Neural cell (in vitro differentiated cells): Measurements from ENCODE around the gene ERICH6. TPM values are rescaled to one million over a fixed set of nuclear protein-coding genes. Genes with fewer than 3 reads are reported as not detected.

Experiments
- H2AFZ ChIP-seq: fragments of 200-600, 300-800 bp; sonication (generic), shearing (Covaris generic); 2 replicates; pipeline ENCODE4 v1.6.0; 2014; ENCODE audit warnings: low read depth, mild to moderate bottlenecking, antibody characterized with exemption, low read length, moderate library complexity
- H3F3A ChIP-seq: fragments of 200-600 bp; shearing (Covaris generic); 2 replicates; pipeline ENCODE4 v1.6.1; 2016; ENCODE audit warnings: mild to moderate bottlenecking, moderate library complexity, mixed read lengths, antibody characterized with exemption, low read length; ENCODE audit not compliant: insufficient read depth, poor library complexity, severe bottlenecking
- H3K27ac ChIP-seq: fragments of 200-600, 300-800 bp; sonication (generic), shearing (Covaris generic); 2 replicates; pipeline ENCODE4 v1.5.1; 2014; ENCODE audit warnings: mild to moderate bottlenecking, low read length, moderate library complexity
- H3K27me3 ChIP-seq: fragments of 300-800, 200-600 bp; sonication (generic), shearing (Covaris generic); 2 replicates; pipeline ENCODE4 v1.6.0; 2014; ENCODE audit warnings: mild to moderate bottlenecking, low read depth, low read length, moderate library complexity; ENCODE audit not compliant: insufficient read depth
- H3K36me3 ChIP-seq: fragments of 300-800, 200-600 bp; sonication (generic), shearing (Covaris generic); 2 replicates; pipeline ENCODE4 v1.5.1; 2014; ENCODE audit warnings: mild to moderate bottlenecking, antibody characterized with exemption, low read length, moderate library complexity; ENCODE audit not compliant: insufficient read depth
- H3K4me2 ChIP-seq: fragments of 300-800, 200-600 bp; sonication (generic), shearing (Covaris generic); 2 replicates; pipeline ENCODE4 v1.6.0; 2014; ENCODE audit warnings: mild to moderate bottlenecking, low read length
- H3K4me3 ChIP-seq: fragments of 300-800, 200-600 bp; sonication (generic), shearing (Covaris generic); 2 replicates; pipeline ENCODE4 v1.5.1; 2014; ENCODE audit warnings: mild to moderate bottlenecking, low read length, moderate library complexity
- H3K79me2 ChIP-seq: fragments of 200-600 bp; shearing (Covaris generic); replicated peaks from 2 replicates; pipeline ENCODE4 v1.6.0; 2014; ENCODE audit warnings: mild to moderate bottlenecking, low read length, moderate library complexity; ENCODE audit not compliant: insufficient read depth
- H3K9ac ChIP-seq: fragments of 300-800, 200-600 bp; sonication (generic), shearing (Covaris generic); 2 replicates; pipeline ENCODE4 v1.6.1; 2016; ENCODE audit warnings: mild to moderate bottlenecking, low read length, mixed read lengths
- H3K9me2 ChIP-seq: fragments of 200-600 bp; shearing (Covaris generic); 2 replicates; pipeline ENCODE4 v1.6.1; 2016; ENCODE audit warnings: mild to moderate bottlenecking, low read length, mixed read lengths; ENCODE audit not compliant: insufficient read depth
- H3K9me3 ChIP-seq: fragments of 200-600, 300-800 bp; sonication (generic), shearing (Covaris generic); 2 replicates; pipeline ENCODE4 v1.6.1; 2016; ENCODE audit warnings: mild to moderate bottlenecking, mixed run types, low read length, moderate library complexity, mixed read lengths
- H4K20me1 ChIP-seq: fragments of 200-600 bp; shearing (Covaris generic); 2 replicates; pipeline ENCODE4 v1.6.1; 2016; ENCODE audit warnings: mild to moderate bottlenecking, mixed run types; ENCODE audit not compliant: insufficient read depth
- CTCF ChIP-seq: fragments of 450-650 bp; IDR thresholded peaks from 2 replicates; pipeline ENCODE4 v1.5.1; 2014; ENCODE audit warnings: antibody characterized with exemption, mild to moderate bottlenecking, moderate library complexity; ENCODE audit not compliant: poor library complexity, severe bottlenecking
- EP300 ChIP-seq: fragments of 450-650 bp; conservative IDR thresholded peaks from 2 replicates; pipeline ENCODE4 v1.6.1; 2014; ENCODE audit warnings: antibody characterized with exemption, mild to moderate bottlenecking, moderate library complexity; ENCODE audit not compliant: poor library complexity, severe bottlenecking
- EZH2 ChIP-seq: fragments of 200-600, 300-800 bp; shearing (Covaris generic), sonication (generic); IDR thresholded peaks from 2 replicates; pipeline ENCODE4 v1.6.1; 2014; ENCODE audit warnings: antibody characterized with exemption, low read length, borderline replicate concordance, mild to moderate bottlenecking; ENCODE audit not compliant: insufficient read depth, poor library complexity, severe bottlenecking
- MXI1 ChIP-seq: fragments of 450-650 bp; conservative IDR thresholded peaks from 2 replicates; pipeline ENCODE4 v1.6.1; 2014; ENCODE audit warnings: antibody characterized with exemption, mild to moderate bottlenecking; ENCODE audit not compliant: poor library complexity, severe bottlenecking
- POLR2AphosphoS5 ChIP-seq: IDR thresholded peaks from 2 replicates; pipeline ENCODE4 v1.6.1; 2012
- RAD21 ChIP-seq: fragments of 450-650 bp; conservative IDR thresholded peaks from 2 replicates; pipeline ENCODE4 v1.6.1; 2014; ENCODE audit warnings: antibody characterized with exemption, mild to moderate bottlenecking, moderate library complexity
- SMC3 ChIP-seq: fragments of 450-650 bp; conservative IDR thresholded peaks from 2 replicates; pipeline ENCODE4 v1.6.1; 2014; ENCODE audit warnings: antibody characterized with exemption, mild to moderate bottlenecking, moderate library complexity; ENCODE audit not compliant: poor library complexity
- TAF1 ChIP-seq: IDR thresholded peaks from 2 replicates; pipeline ENCODE4 v1.6.1; 2012; ENCODE audit warnings: low read depth
- polyA plus RNA-seq: library from polyadenylated mRNA; depleted of rRNA; stranded (reverse); fragments of >200 nt; gene quantifications from 2 replicates; pipeline ENCODE4 v1.2.3, GENCODE V29; 2014
- TF ChIP-seq, protein P1 (sequence below): IDR thresholded peaks from 2 replicates; pipeline ENCODE4 v1.6.1; 2012; ENCODE audit warnings: borderline replicate concordance

The ERICH6 gene
- polyA plus RNA-seq, 1 donor from 2014 or later: not detected

DNA sequence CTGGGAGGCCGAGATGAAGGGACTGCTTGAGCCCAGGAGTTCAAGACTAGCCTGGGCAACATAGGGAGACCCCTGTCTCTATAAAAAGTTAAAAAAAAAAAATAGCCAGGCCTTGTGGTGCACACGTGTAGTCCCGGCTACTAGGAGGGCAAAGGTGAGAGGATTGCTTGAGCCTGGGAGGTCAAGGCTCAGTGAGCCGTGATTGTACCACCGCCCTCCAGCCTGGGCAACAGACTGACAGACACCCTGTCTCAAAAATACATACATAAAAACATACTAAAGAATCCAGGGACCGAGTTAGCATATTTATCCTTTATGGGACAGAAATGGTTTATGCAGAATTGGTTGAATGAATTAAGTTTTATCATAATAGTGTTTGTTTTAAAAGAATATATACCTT, 45.5 kb upstream of the ERICH6 start:
- no peak overlapping the region for H2AFZ ChIP-seq
- H3K9me2 ChIP-seq: no peaks in the 10 kb centered on the region
- H3K9ac ChIP-seq: no peak overlapping the region
- no peaks in the 10 kb centered on the region for H3K36me3 ChIP-seq
- no peaks in the 10 kb centered on the region for H3K27me3 ChIP-seq
- no peak overlapping the region for H3K4me2 ChIP-seq
- H3K79me2 ChIP-seq: no peaks in the 10 kb centered on the region
- TF ChIP-seq, protein P1, sequence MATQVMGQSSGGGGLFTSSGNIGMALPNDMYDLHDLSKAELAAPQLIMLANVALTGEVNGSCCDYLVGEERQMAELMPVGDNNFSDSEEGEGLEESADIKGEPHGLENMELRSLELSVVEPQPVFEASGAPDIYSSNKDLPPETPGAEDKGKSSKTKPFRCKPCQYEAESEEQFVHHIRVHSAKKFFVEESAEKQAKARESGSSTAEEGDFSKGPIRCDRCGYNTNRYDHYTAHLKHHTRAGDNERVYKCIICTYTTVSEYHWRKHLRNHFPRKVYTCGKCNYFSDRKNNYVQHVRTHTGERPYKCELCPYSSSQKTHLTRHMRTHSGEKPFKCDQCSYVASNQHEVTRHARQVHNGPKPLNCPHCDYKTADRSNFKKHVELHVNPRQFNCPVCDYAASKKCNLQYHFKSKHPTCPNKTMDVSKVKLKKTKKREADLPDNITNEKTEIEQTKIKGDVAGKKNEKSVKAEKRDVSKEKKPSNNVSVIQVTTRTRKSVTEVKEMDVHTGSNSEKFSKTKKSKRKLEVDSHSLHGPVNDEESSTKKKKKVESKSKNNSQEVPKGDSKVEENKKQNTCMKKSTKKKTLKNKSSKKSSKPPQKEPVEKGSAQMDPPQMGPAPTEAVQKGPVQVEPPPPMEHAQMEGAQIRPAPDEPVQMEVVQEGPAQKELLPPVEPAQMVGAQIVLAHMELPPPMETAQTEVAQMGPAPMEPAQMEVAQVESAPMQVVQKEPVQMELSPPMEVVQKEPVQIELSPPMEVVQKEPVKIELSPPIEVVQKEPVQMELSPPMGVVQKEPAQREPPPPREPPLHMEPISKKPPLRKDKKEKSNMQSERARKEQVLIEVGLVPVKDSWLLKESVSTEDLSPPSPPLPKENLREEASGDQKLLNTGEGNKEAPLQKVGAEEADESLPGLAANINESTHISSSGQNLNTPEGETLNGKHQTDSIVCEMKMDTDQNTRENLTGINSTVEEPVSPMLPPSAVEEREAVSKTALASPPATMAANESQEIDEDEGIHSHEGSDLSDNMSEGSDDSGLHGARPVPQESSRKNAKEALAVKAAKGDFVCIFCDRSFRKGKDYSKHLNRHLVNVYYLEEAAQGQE: no peak
- TF ChIP-seq POLR2AphosphoS5: no peak
- no peak for TF ChIP-seq RAD21
- TF ChIP-seq CTCF: no peak
- TF ChIP-seq MXI1: no peak
- no peak for TF ChIP-seq EZH2
- no peak for TF ChIP-seq SMC3
- TF ChIP-seq TAF1: no peak
- no peak for TF ChIP-seq EP300
- H4K20me1 ChIP-seq: no peaks in the 10 kb centered on the region
- H3K4me3 ChIP-seq: no peak overlapping the region
- H3F3A ChIP-seq: no peaks in the 10 kb centered on the region
- no peaks in the 10 kb centered on the region for H3K9me3 ChIP-seq
- H3K27ac ChIP-seq: no peak overlapping the region

GRCh38 chr3:150748684-150749047, 44.9 kb upstream of the ERICH6 start:
- Histone ChIP-seq H3F3A (no peaks in the 10 kb centered on the region), H2AFZ (no peak overlapping the region), H3K9me2 (no peaks in the 10 kb centered on the region), H3K79me2 (no peaks in the 10 kb centered on the region), H3K4me3 (no peak overlapping the region), H3K27me3 (no peaks in the 10 kb centered on the region), H3K9me3 (no peaks in the 10 kb centered on the region), H3K36me3 (no peaks in the 10 kb centered on the region), H3K4me2 (no peak overlapping the region), H3K9ac (no peak overlapping the region), H3K27ac (no peak overlapping the region), H4K20me1 (no peaks in the 10 kb centered on the region)
- TF ChIP-seq MXI1: no peak
- no peak for TF ChIP-seq SMC3
- TF ChIP-seq EZH2: no peak
- TF ChIP-seq, protein P1: no peak
- no peak for TF ChIP-seq CTCF
- TF ChIP-seq RAD21: no peak
- no peak for TF ChIP-seq EP300
- TF ChIP-seq TAF1: no peak
- no peak for TF ChIP-seq POLR2AphosphoS5
